A673 (cell line): ENCODE measurements around the gene DNMT3A. TPM values are rescaled to one million over a fixed set of nuclear protein-coding genes. Genes with fewer than 3 reads are reported as not detected.

ENCODE experiments used
- BruUV-seq: library from RNA; stranded (reverse); fragments of 400-500 nt; replicated peaks from 2 replicates; lab custom pipeline; 2021; lab: Mats Ljungman, UMichigan
- CTCF ChIA-PET: fragments of 300-600 bp; sonication (Branson Sonifier 250); formaldehyde crosslinking; loops from one replicate; lab custom pipeline; 2022; ENCODE audit warnings: antibody characterized with exemption; lab: Charles Lee
- POLR2A ChIA-PET: fragments of 300-600 bp; sonication (Branson Sonifier 250); formaldehyde crosslinking; loops from one replicate; lab custom pipeline; 2022; ENCODE audit warnings: antibody characterized with exemption; ENCODE audit not compliant: low non-redundant PET; lab: Charles Lee
- DNase-seq: peaks from one replicate; pipeline ENCODE4 v3.0.0-alpha.2; 2015; ENCODE audit warnings: low spot score
- H3K27ac ChIP-seq: fragments of 200-600 bp; sonication (generic); 2 replicates; pipeline ENCODE4 v1.5.1; 2016; ENCODE audit warnings: mixed run types, low read depth, mild to moderate bottlenecking, mixed read lengths, antibody characterized with exemption, low read length; ENCODE audit not compliant: poor library complexity, severe bottlenecking
- H3K27me3 ChIP-seq: fragments of 200-600 bp; sonication (generic); replicated peaks from 2 replicates; pipeline ENCODE4 v1.6.1; 2017; ENCODE audit warnings: mixed run types, low read depth, mild to moderate bottlenecking, mixed read lengths, antibody characterized with exemption, low read length; ENCODE audit not compliant: insufficient read depth, poor library complexity
- H3K36me3 ChIP-seq: fragments of 200-600 bp; sonication (generic); 2 replicates; pipeline ENCODE4 v1.6.1; 2016; ENCODE audit warnings: mixed run types, mild to moderate bottlenecking, mixed read lengths, antibody characterized with exemption, low read length; ENCODE audit not compliant: insufficient read depth, poor library complexity, severe bottlenecking
- H3K4me1 ChIP-seq: fragments of 200-600 bp; sonication (generic); 2 replicates; pipeline ENCODE4 v1.6.1; 2017; ENCODE audit warnings: mixed run types, mild to moderate bottlenecking, mixed read lengths, antibody characterized with exemption, low read length; ENCODE audit not compliant: insufficient read depth, poor library complexity, severe bottlenecking
- H3K4me3 ChIP-seq: fragments of 200-600 bp; sonication (generic); 2 replicates; pipeline ENCODE4 v1.5.1; 2016; ENCODE audit warnings: low read depth, mixed run types, mild to moderate bottlenecking, mixed read lengths, low read length; ENCODE audit not compliant: poor library complexity, severe bottlenecking
- H3K9me3 ChIP-seq: fragments of 200-600 bp; sonication (generic); 2 replicates; pipeline ENCODE4 v1.6.1; 2016; ENCODE audit warnings: mixed run types, low read depth, mild to moderate bottlenecking, mixed read lengths, antibody characterized with exemption, low read length; ENCODE audit not compliant: poor library complexity, severe bottlenecking
- EZH2 ChIP-seq: fragments of 200-600 bp; sonication (generic); IDR thresholded peaks from 2 replicates; pipeline ENCODE4 v1.6.1; 2017; ENCODE audit warnings: borderline replicate concordance, low read depth, mild to moderate bottlenecking, mixed read lengths, antibody characterized with exemption, low read length; ENCODE audit not compliant: poor library complexity, severe bottlenecking
- intact Hi-C: fragments of 100-400 bp; cut with micrococcal nuclease; formaldehyde crosslinking; loops from one replicate; pipeline ENCODE4 v1.10.0; 2022; ENCODE audit not compliant: unreplicated experiment
- total RNA-seq: library from RNA; stranded (reverse); gene quantifications from 2 replicates; pipeline ENCODE4 v1.2.3, GENCODE V29; 2021
- TF ChIP-seq, protein P1 (sequence below): fragments of 300-800, 200-600 bp; sonication (generic); conservative IDR thresholded peaks from 2 replicates; pipeline ENCODE4 v1.5.1; 2017; ENCODE audit warnings: low read depth, mild to moderate bottlenecking, antibody characterized with exemption, low read length, moderate library complexity, mixed read lengths

DNMT3A gene
- total RNA-seq, 1 experiment from 2014 or later, result 109 TPM

DNA sequence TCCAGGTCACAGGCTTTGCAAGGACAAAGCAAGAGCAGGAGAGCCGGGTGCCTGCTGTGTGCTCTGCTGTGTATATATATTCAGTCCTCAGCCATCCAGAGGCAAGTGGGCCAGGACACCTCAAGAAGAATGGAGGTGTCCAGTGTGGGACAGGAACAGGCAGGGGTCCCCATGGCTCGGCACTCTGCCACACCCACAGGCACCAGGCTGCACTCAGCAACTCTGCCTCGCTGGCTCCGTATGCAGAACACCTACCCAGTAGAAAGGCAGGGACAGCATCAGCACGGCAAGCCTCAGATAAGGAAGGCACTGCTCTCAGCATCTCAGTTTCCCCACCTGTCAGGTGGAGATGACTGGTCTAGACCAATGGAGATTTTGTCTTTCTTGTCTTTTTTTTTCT, 57.8 kb downstream of the DNMT3A start:
- DNase-seq, result no peak
- no TSS peak for BruUV-seq
- no peak for TF ChIP-seq EZH2
- TF ChIP-seq, protein P1, sequence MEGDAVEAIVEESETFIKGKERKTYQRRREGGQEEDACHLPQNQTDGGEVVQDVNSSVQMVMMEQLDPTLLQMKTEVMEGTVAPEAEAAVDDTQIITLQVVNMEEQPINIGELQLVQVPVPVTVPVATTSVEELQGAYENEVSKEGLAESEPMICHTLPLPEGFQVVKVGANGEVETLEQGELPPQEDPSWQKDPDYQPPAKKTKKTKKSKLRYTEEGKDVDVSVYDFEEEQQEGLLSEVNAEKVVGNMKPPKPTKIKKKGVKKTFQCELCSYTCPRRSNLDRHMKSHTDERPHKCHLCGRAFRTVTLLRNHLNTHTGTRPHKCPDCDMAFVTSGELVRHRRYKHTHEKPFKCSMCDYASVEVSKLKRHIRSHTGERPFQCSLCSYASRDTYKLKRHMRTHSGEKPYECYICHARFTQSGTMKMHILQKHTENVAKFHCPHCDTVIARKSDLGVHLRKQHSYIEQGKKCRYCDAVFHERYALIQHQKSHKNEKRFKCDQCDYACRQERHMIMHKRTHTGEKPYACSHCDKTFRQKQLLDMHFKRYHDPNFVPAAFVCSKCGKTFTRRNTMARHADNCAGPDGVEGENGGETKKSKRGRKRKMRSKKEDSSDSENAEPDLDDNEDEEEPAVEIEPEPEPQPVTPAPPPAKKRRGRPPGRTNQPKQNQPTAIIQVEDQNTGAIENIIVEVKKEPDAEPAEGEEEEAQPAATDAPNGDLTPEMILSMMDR, result no peak
- H3K27me3 ChIP-seq, result no peaks in the 10 kb centered on the region
- H3K36me3 ChIP-seq, result peaks cover 20% of the 10 kb centered on the region
- H3K4me3 ChIP-seq, result no peak overlapping the region
- peak overlapping the region; percentile 42 for H3K27ac ChIP-seq
- peaks cover 26% of the 10 kb centered on the region for H3K4me1 ChIP-seq
- ChIA-PET CTCF (no interaction called here), POLR2A (no interaction called here)
- intact Hi-C loops, result no loop called here
- no peaks in the 10 kb centered on the region for H3K9me3 ChIP-seq

DNA sequence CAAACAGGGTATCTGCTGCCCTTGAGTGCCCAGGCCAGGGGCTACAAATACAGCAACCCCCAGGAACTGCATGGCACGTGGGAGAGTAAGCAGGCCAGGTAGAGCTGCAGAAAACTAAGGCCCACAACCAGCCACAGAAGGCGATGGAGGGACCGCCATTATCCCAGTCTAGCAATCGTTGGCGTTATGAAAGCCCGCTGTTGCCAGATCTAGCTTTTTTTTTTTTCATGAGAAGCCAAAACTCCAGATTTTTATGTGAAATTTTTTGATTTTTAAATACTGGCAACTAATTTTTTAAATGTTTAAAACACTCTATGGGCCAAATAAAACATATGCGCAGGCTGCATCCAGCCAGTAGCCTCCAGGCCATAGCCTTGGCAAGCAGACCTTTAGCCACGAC, 59.8 kb downstream of the DNMT3A start:
- H3K4me1 ChIP-seq, result peaks cover 30% of the 10 kb centered on the region
- POLR2A ChIA-PET, result no interaction called here
- no peak overlapping the region for H3K27ac ChIP-seq
- no peak overlapping the region for H3K4me3 ChIP-seq
- intact Hi-C loops, result no loop called here
- no peaks in the 10 kb centered on the region for H3K27me3 ChIP-seq
- no peaks in the 10 kb centered on the region for H3K9me3 ChIP-seq
- CTCF ChIA-PET, result no interaction called here
- no TSS peak for BruUV-seq
- peaks cover 20% of the 10 kb centered on the region for H3K36me3 ChIP-seq
- no peak for DNase-seq
- no peak for TF ChIP-seq EZH2
- TF ChIP-seq, protein P1, result no peak

DNA sequence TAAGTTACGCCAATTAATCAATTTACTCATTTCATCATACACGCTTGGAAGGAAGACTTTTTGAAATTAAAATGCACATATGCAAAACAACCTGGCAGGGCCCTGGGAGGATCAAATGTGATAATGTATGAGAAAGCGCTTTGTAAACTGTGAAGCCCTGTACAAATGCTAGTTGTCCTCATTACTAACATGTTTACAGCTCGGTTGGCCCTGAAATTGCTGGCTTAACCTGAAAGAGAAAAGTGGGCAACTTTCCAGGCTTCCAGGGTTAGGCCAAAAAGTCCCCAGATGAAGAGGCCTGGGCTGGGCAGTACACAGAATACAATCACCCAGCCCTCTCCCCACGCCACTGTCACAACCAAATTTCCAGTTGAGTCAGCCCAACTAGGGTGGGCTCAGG, 60.2 kb downstream of the DNMT3A start:
- DNase-seq, result no peak
- H3K4me1 ChIP-seq, result peaks cover 25% of the 10 kb centered on the region
- no peaks in the 10 kb centered on the region for H3K27me3 ChIP-seq
- no peaks in the 10 kb centered on the region for H3K9me3 ChIP-seq
- H3K36me3 ChIP-seq, result peaks cover 20% of the 10 kb centered on the region
- no peak overlapping the region for H3K4me3 ChIP-seq
- no TSS peak for BruUV-seq
- ChIA-PET POLR2A (no interaction called here), CTCF (no interaction called here)
- no peak for TF ChIP-seq EZH2
- TF ChIP-seq, protein P1, result no peak
- intact Hi-C loops, result no loop called here
- no peak overlapping the region for H3K27ac ChIP-seq
